ENCODE measurements around the gene TMEM106B. TPM values are rescaled to one million over a fixed set of nuclear protein-coding genes. Genes with fewer than 3 reads are reported as not detected.
"Not testable (repeated sequence)": the region's sequence is repeated elsewhere in the genome, so short reads cannot be mapped to it uniquely, and the experiment has no call there.

TMEM106B gene
- 43.2 TPM for total RNA-seq
- long read RNA-seq, full-length matches to known transcripts = 34 of 59 reads
- long read RNA-seq, partial matches to known transcripts = 3 of 59 reads
- long read RNA-seq, other reads (novel, unspliced or antisense) = 22 of 59 reads

GRCh38 chr7:12211054-12211710 is at the start of gene TMEM106B:
Gene TMEM106B, plus strand, starts transcription at chr7:12211294. Its CDS starts 3,517 bp downstream, at chr7:12214811.
- intact Hi-C loops (cut with DNase I) = no loop called here
- DNase-seq (peak; percentile 99), ATAC-seq (ENCODE audit: poor library complexity) (peak; percentile 100)

GRCh38 chr7:12162415-12163113 is 48.5 kb upstream of the TMEM106B start:
- ATAC-seq (ENCODE audit: poor library complexity) (no peak), DNase-seq (no peak)
- intact Hi-C loops (cut with DNase I) = no loop called here

- intact Hi-C loops (cut with DNase I); ATAC-seq (ENCODE audit: poor library complexity); DNase-seq: not testable (repeated sequence)
Observed at GRCh38 chr7:12168065-12168464, 43.0 kb upstream of the TMEM106B start.

GRCh38 chr7:12169981-12170820 is 40.9 kb upstream of the TMEM106B start:
- intact Hi-C loops (cut with DNase I); ATAC-seq (ENCODE audit: poor library complexity); DNase-seq: not testable (repeated sequence)

GRCh38 chr7:12173671-12174070 is 37.4 kb upstream of the TMEM106B start:
- ATAC-seq (ENCODE audit: poor library complexity) (no peak), DNase-seq (no peak)
- intact Hi-C loops (cut with DNase I) = no loop called here

GRCh38 chr7:12174931-12175330 is 36.2 kb upstream of the TMEM106B start:
- no peak for ATAC-seq (ENCODE audit: poor library complexity)
- no peak for DNase-seq

GRCh38 chr7:12178317-12178716 is 32.8 kb upstream of the TMEM106B start:
- no peak for DNase-seq
- no peak for ATAC-seq (ENCODE audit: poor library complexity)
- intact Hi-C loops (cut with DNase I) = no loop called here

More at GRCh38 chr7:12174931-12175330, 36.2 kb upstream of the TMEM106B start:
- intact Hi-C loops (cut with DNase I) = no loop called here

- intact Hi-C loops (cut with DNase I) = no loop called here
- no peak for DNase-seq
- ATAC-seq (ENCODE audit: poor library complexity) = no peak
Observed at GRCh38 chr7:12194426-12194825, 16.7 kb upstream of the TMEM106B start.

GRCh38 chr7:12196386-12196785 is 14.7 kb upstream of the TMEM106B start:
- ATAC-seq (ENCODE audit: poor library complexity) = no peak
- DNase-seq = no peak
- intact Hi-C loops (cut with DNase I) = no loop called here

GRCh38 chr7:12199363-12199762 is 11.7 kb upstream of the TMEM106B start:
- intact Hi-C loops (cut with DNase I) = no loop called here
- ATAC-seq (ENCODE audit: poor library complexity) (no peak), DNase-seq (no peak)

- ATAC-seq (ENCODE audit: poor library complexity) (no peak), DNase-seq (peak; percentile 41)
- intact Hi-C loops (cut with DNase I) = no loop called here
Observed at GRCh38 chr7:12207046-12207445, 4.0 kb upstream of the TMEM106B start.

GRCh38 chr7:12209221-12209620 is 1.9 kb upstream of the TMEM106B start:
- intact Hi-C loops (cut with DNase I) = no loop called here
- no peak for ATAC-seq (ENCODE audit: poor library complexity)
- DNase-seq = no peak

- intact Hi-C loops (cut with DNase I) = no loop called here
- DNase-seq = no peak
- peak; percentile 56 for ATAC-seq (ENCODE audit: poor library complexity)
Observed at GRCh38 chr7:12210179-12211053, 678 bp upstream of the TMEM106B start.

- ATAC-seq (ENCODE audit: poor library complexity) (no peak), DNase-seq (no peak)
- intact Hi-C loops (cut with DNase I) = no loop called here
Observed at GRCh38 chr7:12211711-12212485, 804 bp downstream of the TMEM106B start.

GRCh38 chr7:12217311-12217710 is 6.2 kb downstream of the TMEM106B start:
- ATAC-seq (ENCODE audit: poor library complexity) (no peak), DNase-seq (no peak)
- intact Hi-C loops (cut with DNase I) = no loop called here

- intact Hi-C loops (cut with DNase I) = no loop called here
- no peak for ATAC-seq (ENCODE audit: poor library complexity)
- no peak for DNase-seq
Observed at GRCh38 chr7:12220389-12221046, 9.4 kb downstream of the TMEM106B start.

GRCh38 chr7:12221414-12221813 is 10.3 kb downstream of the TMEM106B start:
- intact Hi-C loops (cut with DNase I) = no loop called here
- ATAC-seq (ENCODE audit: poor library complexity) (no peak), DNase-seq (no peak)
